Sigmoid colon (tissue), 4 donors: ENCODE results near the gene DLL4.

Experiments
- EP300 ChIP-seq, 4 donors: sonication (generic); formaldehyde crosslinking; IDR thresholded peaks; one replicate each; pipeline ENCODE4 v1.6.1; 2017; ENCODE audit warnings: antibody characterized with exemption in 4 of 4
- POLR2A ChIP-seq, 2 donors: fragments of 450-650 bp; IDR thresholded peaks; one replicate each; pipeline ENCODE4 v1.6.1; 2016; ENCODE audit warnings: antibody characterized with exemption in 2 of 2, mild to moderate bottlenecking in 2 of 2, moderate library complexity in 2 of 2
- POLR2AphosphoS5 ChIP-seq, 4 donors: sonication (generic); formaldehyde crosslinking; IDR thresholded peaks; one replicate each; pipeline ENCODE4 v1.6.1; 2017; ENCODE audit warnings: antibody characterized with exemption in 4 of 4
- TF ChIP-seq, protein P1 (sequence below), 4 experiments: fragments of 450-650 bp in 3 of 4; fragments of 200-600 bp in 1 of 4; IDR thresholded peaks; one replicate each; pipeline ENCODE4 v1.5.1; 2016 to 2019; ENCODE audit warnings: antibody characterized with exemption in 4 of 4, mild to moderate bottlenecking in 3 of 4, moderate library complexity in 2 of 4

- TF ChIP-seq, protein P1, sequence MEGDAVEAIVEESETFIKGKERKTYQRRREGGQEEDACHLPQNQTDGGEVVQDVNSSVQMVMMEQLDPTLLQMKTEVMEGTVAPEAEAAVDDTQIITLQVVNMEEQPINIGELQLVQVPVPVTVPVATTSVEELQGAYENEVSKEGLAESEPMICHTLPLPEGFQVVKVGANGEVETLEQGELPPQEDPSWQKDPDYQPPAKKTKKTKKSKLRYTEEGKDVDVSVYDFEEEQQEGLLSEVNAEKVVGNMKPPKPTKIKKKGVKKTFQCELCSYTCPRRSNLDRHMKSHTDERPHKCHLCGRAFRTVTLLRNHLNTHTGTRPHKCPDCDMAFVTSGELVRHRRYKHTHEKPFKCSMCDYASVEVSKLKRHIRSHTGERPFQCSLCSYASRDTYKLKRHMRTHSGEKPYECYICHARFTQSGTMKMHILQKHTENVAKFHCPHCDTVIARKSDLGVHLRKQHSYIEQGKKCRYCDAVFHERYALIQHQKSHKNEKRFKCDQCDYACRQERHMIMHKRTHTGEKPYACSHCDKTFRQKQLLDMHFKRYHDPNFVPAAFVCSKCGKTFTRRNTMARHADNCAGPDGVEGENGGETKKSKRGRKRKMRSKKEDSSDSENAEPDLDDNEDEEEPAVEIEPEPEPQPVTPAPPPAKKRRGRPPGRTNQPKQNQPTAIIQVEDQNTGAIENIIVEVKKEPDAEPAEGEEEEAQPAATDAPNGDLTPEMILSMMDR (IDR thresholded peaks at IDR 0.05) = no peak
- TF ChIP-seq POLR2A (IDR thresholded peaks at IDR 0.05) (no peak), POLR2AphosphoS5 (IDR thresholded peaks at IDR 0.05) (no peak), EP300 (IDR thresholded peaks at IDR 0.05) (no peak)
These were observed 49.5 kb upstream of the DLL4 start for GRCh38 chr15:40879609-40880008.
